B cell (primary cell): ENCODE data around the gene HOXD10. TPM values are rescaled to one million over a fixed set of nuclear protein-coding genes. Genes with fewer than 3 reads are reported as not detected.

Source experiments
- ATAC-seq: fragments of 200-7000 bp; cut with Tn5 transposase; one replicate; pipeline ENCODE4 v1.10.0; 2021; ENCODE audit warnings: low read depth, mild to moderate bottlenecking, moderate number of reproducible peaks, moderate library complexity
- CTCF ChIA-PET: fragments of 350-600 bp; sonication (Branson Sonifier 250); formaldehyde crosslinking; loops from one replicate; lab custom pipeline; 2021; ENCODE audit warnings: antibody characterized with exemption, inconsistent platforms; lab: Charles Lee
- POLR2A ChIA-PET: fragments of 350-600 bp; sonication (Branson Sonifier 250); formaldehyde crosslinking; loops from one replicate; lab custom pipeline; 2021; ENCODE audit warnings: antibody characterized with exemption; lab: Charles Lee
- DNase-seq: peaks from one replicate; pipeline ENCODE4 v3.0.0; 2013
- H2AFZ ChIP-seq: 2 replicates; pipeline ENCODE4 v1.6.1; 2012; ENCODE audit warnings: mild to moderate bottlenecking, low read depth, low read length; ENCODE audit not compliant: insufficient read depth, poor library complexity, severe bottlenecking
- H3K27ac ChIP-seq, 2 donors: 1 replicate in 1 of 2; 2 replicates in 1 of 2; pipeline ENCODE4 v1.5.1; 2012 to 2013; ENCODE audit warnings: low read length in 2 of 2, mild to moderate bottlenecking in 2 of 2, moderate library complexity in 1 of 2
- H3K27me3 ChIP-seq, 4 experiments: fragments of 200-600 bp in 1 of 4; sonication (generic) in 1 of 4; replicated peaks in 1 of 4; 1 replicate in 2 of 4; 2 replicates in 2 of 4; pipeline versions ENCODE4 v1.6.1 to v1.7.0; 2013 to 2016; ENCODE audit warnings: low read length in 3 of 4, mild to moderate bottlenecking in 2 of 4, mixed read lengths in 1 of 4, moderate library complexity in 1 of 4; ENCODE audit not compliant: insufficient read depth in 4 of 4, control insufficient read depth in 3 of 4; ENCODE audit errors: control extremely low read depth in 1 of 4
- H3K36me3 ChIP-seq, 2 experiments: replicated peaks in 1 of 2; 1 replicate in 1 of 2; 2 replicates in 1 of 2; pipeline versions ENCODE4 v1.6.1 to v1.7.1; 2013; ENCODE audit warnings: low read length in 1 of 2; ENCODE audit not compliant: insufficient read depth in 2 of 2, control insufficient read depth in 1 of 2; ENCODE audit errors: control extremely low read depth in 1 of 2, extremely low read depth in 1 of 2
- H3K4me1 ChIP-seq, 2 donors: fragments of 200-600 bp in 1 of 2; sonication (generic) in 1 of 2; 1 replicate in 1 of 2; 2 replicates in 1 of 2; pipeline versions ENCODE4 v1.5.1 to v1.6.1; 2013 to 2017; ENCODE audit warnings: low read length in 2 of 2; ENCODE audit not compliant: control insufficient read depth in 2 of 2, insufficient read depth in 2 of 2
- H3K4me2 ChIP-seq: replicated peaks from 2 replicates; pipeline ENCODE3; 2012; ENCODE audit warnings: mild to moderate bottlenecking, low read depth, low read length; ENCODE audit not compliant: poor library complexity, severe bottlenecking
- H3K4me3 ChIP-seq, 5 experiments: fragments of 200-600 bp in 1 of 5; sonication (generic) in 1 of 5; 1 replicate in 3 of 5; 2 replicates in 2 of 5; pipeline versions ENCODE4 v1.5.1 to v1.7.0; 2011 to 2016; ENCODE audit warnings: low read length in 4 of 5, mild to moderate bottlenecking in 4 of 5, low read depth in 2 of 5, control low read depth in 1 of 5, moderate library complexity in 1 of 5; ENCODE audit not compliant: insufficient read depth in 1 of 5; ENCODE audit errors: control extremely low read depth in 1 of 5, extremely low read depth in 1 of 5
- H3K79me2 ChIP-seq: fragments of 200-600 bp; sonication (generic); one replicate; pipeline ENCODE4 v1.6.0; 2016; ENCODE audit warnings: low read length; ENCODE audit not compliant: control insufficient read depth, insufficient read depth
- H3K9ac ChIP-seq: fragments of 200-600 bp; sonication (generic); 2 replicates; pipeline ENCODE4 v1.6.1; 2017; ENCODE audit warnings: mild to moderate bottlenecking, low read length, moderate library complexity
- H3K9me3 ChIP-seq, 3 donors: one replicate each; pipeline versions ENCODE4 v1.6.1 to v1.7.1; 2013; ENCODE audit warnings: low read length in 2 of 3; ENCODE audit not compliant: control insufficient read depth in 2 of 3, insufficient read depth in 1 of 3; ENCODE audit errors: control extremely low read depth in 1 of 3
- H4K20me1 ChIP-seq: 2 replicates; pipeline ENCODE4 v1.6.0; 2012; ENCODE audit warnings: mild to moderate bottlenecking, low read length; ENCODE audit not compliant: insufficient read depth, control insufficient read depth, poor library complexity, severe bottlenecking
- H3K27ac Mint-ChIP-seq: one replicate; pipeline ENCODE4 v1.8.0; 2021; ENCODE audit warnings: mixed read lengths
- H3K27me3 Mint-ChIP-seq: one replicate; pipeline ENCODE4 v1.8.0; 2021; ENCODE audit warnings: mixed read lengths
- H3K4me1 Mint-ChIP-seq: one replicate; pipeline ENCODE4 v1.8.0; 2021; ENCODE audit warnings: mixed read lengths
- H3K4me3 Mint-ChIP-seq: one replicate; pipeline ENCODE4 v1.8.0; 2021; ENCODE audit warnings: mixed read lengths
- H3K9me3 Mint-ChIP-seq: one replicate; pipeline ENCODE4 v1.8.0; 2022; ENCODE audit warnings: mixed read lengths; ENCODE audit not compliant: insufficient read depth
- CTCF ChIP-seq: fragments of 200-600 bp; IDR thresholded peaks from one replicate; pipeline ENCODE4 v1.8.0; 2022; ENCODE audit warnings: antibody characterized with exemption, mild to moderate bottlenecking
- EZH2 ChIP-seq: IDR thresholded peaks from 2 replicates; pipeline ENCODE4 v1.6.1; 2012; ENCODE audit warnings: borderline replicate concordance, low read depth, mild to moderate bottlenecking, moderate library complexity, low read length; ENCODE audit not compliant: insufficient read depth, poor library complexity, severe bottlenecking
- WGBS: methylation state at CpG from one replicate; pipeline ENCODE4 v1.1.5; 2013; ENCODE audit warnings: missing lambda C conversion rate; ENCODE audit not compliant: insufficient coverage; 5-methylcytosine and 5-hydroxymethylcytosine counted together
- intact Hi-C: fragments of 100-400 bp; cut with micrococcal nuclease; formaldehyde crosslinking; loops from one replicate; pipeline ENCODE4 v1.10.0; 2022
- polyA plus RNA-seq: library from polyadenylated mRNA; depleted of rRNA; stranded (reverse); fragments of >200 nt; gene quantifications from 2 replicates; pipeline ENCODE4 v1.2.3, GENCODE V29; 2012
- total RNA-seq, 2 donors: library from RNA; stranded (reverse); fragments of 120-200 nt in 1 of 2; gene quantifications; 1 replicate in 1 of 2; 2 replicates in 1 of 2; pipeline versions ENCODE4 v1.2.3 to v1.2.4, GENCODE V29; 2013 to 2022

Gene HOXD10
- total and polyA plus RNA-seq, 2 donors (not counting 1 experiment from before 2014, with no cell fraction given): not detected

- ChIA-PET POLR2A (no interaction called here), CTCF (no interaction called here)
- no peak overlapping the region for H3K27ac Mint-ChIP-seq
- ATAC-seq (no peak), DNase-seq (no peak)
- Histone ChIP-seq H3K36me3 (no peaks in the 10 kb centered on the region), H3K9me3 (peaks cover 0 to 58% (median 0%) of the 10 kb centered on the region in 3 donors), H3K4me3 (no peak overlapping the region), H2AFZ (no peak overlapping the region), H3K4me1 (peaks cover 9 to 16% of the 10 kb centered on the region in 2 donors), H4K20me1 (no peaks in the 10 kb centered on the region), H3K27me3 (peaks cover 0 to 83% (median 60%) of the 10 kb centered on the region in 4 experiments), H3K4me2 (no peak overlapping the region), H3K79me2 (no peaks in the 10 kb centered on the region), H3K27ac (no peak overlapping the region), H3K9ac (no peak overlapping the region)
- peaks cover 6% of the 10 kb centered on the region for H3K4me1 Mint-ChIP-seq
- H3K4me3 Mint-ChIP-seq: no peak overlapping the region
- intact Hi-C loops: no loop called here
- H3K9me3 Mint-ChIP-seq: no peaks in the 10 kb centered on the region
- peaks cover 68% of the 10 kb centered on the region for H3K27me3 Mint-ChIP-seq
- TF ChIP-seq CTCF (no peak), EZH2 (no peak)
- no CpG with 5 or more reads among the region's 12 CpGs for WGBS
These were observed 47.1 kb downstream of the HOXD10 start for GRCh38 chr2:176163672-176164056.

GRCh38 chr2:176164201-176164600 lies 47.6 kb downstream of the HOXD10 start:
- 30% methylated on average over 12 of the region's 13 CpGs for WGBS
- ATAC-seq: no peak
- Mint-ChIP-seq H3K4me1 (peaks cover 6% of the 10 kb centered on the region), H3K27ac (no peak overlapping the region), H3K27me3 (peaks cover 70% of the 10 kb centered on the region), H3K4me3 (no peak overlapping the region), H3K9me3 (no peaks in the 10 kb centered on the region)
- no peaks in the 10 kb centered on the region for H3K36me3 ChIP-seq
- ChIA-PET POLR2A (no interaction called here), CTCF (no interaction called here)
- peaks cover 0 to 60% (median 0%) of the 10 kb centered on the region in 3 donors for H3K9me3 ChIP-seq
- H3K27me3 ChIP-seq: peaks cover 0 to 84% (median 59%) of the 10 kb centered on the region in 4 experiments
- no peak overlapping the region for H2AFZ ChIP-seq
- TF ChIP-seq EZH2 (no peak), CTCF (no peak)
- peaks cover 9 to 15% of the 10 kb centered on the region in 2 donors for H3K4me1 ChIP-seq
- no peak overlapping the region for H3K4me3 ChIP-seq
- no peaks in the 10 kb centered on the region for H3K79me2 ChIP-seq
- H3K9ac ChIP-seq: no peak overlapping the region
- H3K27ac ChIP-seq: no peak overlapping the region
- H3K4me2 ChIP-seq: no peak overlapping the region
- no peak for DNase-seq
- no peaks in the 10 kb centered on the region for H4K20me1 ChIP-seq
- intact Hi-C loops: no loop called here
